HCT116 (cell line): Measurements from ENCODE around the gene PLB1. TPM values are rescaled to one million over a fixed set of nuclear protein-coding genes. Genes with fewer than 3 reads are reported as not detected.

ENCODE experiments used
- ATAC-seq: fragments of 200-7000 bp; cut with Tn5 transposase; 2 replicates; pipeline ENCODE4 v1.9.1; 2020; ENCODE audit warnings: mild to moderate bottlenecking, moderate library complexity
- BruUV-seq: library from RNA; stranded (reverse); fragments of 400-500 nt; replicated peaks from 2 replicates; lab custom pipeline; 2021; lab: Mats Ljungman, UMichigan
- CTCF ChIA-PET: fragments of 300-600 bp; sonication (Branson Sonifier 250); formaldehyde crosslinking; loops from one replicate; lab custom pipeline; 2021; ENCODE audit warnings: antibody characterized with exemption; lab: Charles Lee
- POLR2A ChIA-PET: fragments of 300-600, 350-600 bp; sonication (Branson Sonifier 250); formaldehyde crosslinking; loops from one replicate; lab custom pipeline; 2021; ENCODE audit warnings: antibody characterized with exemption; lab: Charles Lee
- RAD21 ChIA-PET, 2 experiments: fragments of 300-600 bp; sonication (Branson Sonifier 250); formaldehyde crosslinking; loops; one replicate each; lab custom pipeline; 2023; ENCODE audit warnings: low total read pairs in 2 of 2; ENCODE audit not compliant: uncharacterized antibody in 2 of 2, unreplicated experiment in 2 of 2, low non-redundant PET in 1 of 2; lab: Charles Lee
- DNase-seq: peaks from one replicate; pipeline ENCODE4 v3.0.0-alpha.2; 2010; ENCODE audit warnings: low read depth, low spot score
- H2AFZ ChIP-seq: fragments of 200-600 bp; shearing (Covaris generic), sonication (generic); 2 replicates; pipeline ENCODE4 v1.6.1; 2017; ENCODE audit warnings: low read depth, mixed run types, mixed read lengths, antibody characterized with exemption, low read length; ENCODE audit not compliant: poor library complexity, severe bottlenecking
- H3K27ac ChIP-seq: 2 replicates; pipeline ENCODE4 v1.5.1; 2012; ENCODE audit warnings: low read depth, low read length
- H3K27me3 ChIP-seq: fragments of 200-600 bp; sonication (generic); 2 replicates; pipeline ENCODE4 v1.6.1; 2016; ENCODE audit warnings: mixed run types, low read length, mixed read lengths; ENCODE audit not compliant: insufficient read depth
- H3K36me3 ChIP-seq, 2 experiments: fragments of 200-500 bp in 1 of 2; fragments of 200-600 bp in 1 of 2; sonication (Bioruptor generic) in 1 of 2; sonication (generic) in 1 of 2; 2 replicates each; pipeline versions ENCODE4 v1.5.1 to v1.6.1; 2014 to 2016; ENCODE audit warnings: low read length in 2 of 2, inconsistent platforms in 1 of 2, mixed read lengths in 1 of 2, mixed run types in 1 of 2; ENCODE audit not compliant: insufficient read depth in 2 of 2, control insufficient read depth in 1 of 2
- H3K4me1 ChIP-seq, 2 experiments: fragments of 200-600 bp in 1 of 2; sonication (generic) in 1 of 2; 2 replicates each; pipeline versions ENCODE4 v1.5.1 to v1.6.1; 2012 to 2017; ENCODE audit warnings: low read length in 2 of 2, inconsistent platforms in 1 of 2, mild to moderate bottlenecking in 1 of 2, mixed read lengths in 1 of 2, mixed run types in 1 of 2, moderate library complexity in 1 of 2; ENCODE audit not compliant: insufficient read depth in 2 of 2, control insufficient read depth in 1 of 2
- H3K4me2 ChIP-seq: fragments of 200-600 bp; sonication (generic); 2 replicates; pipeline ENCODE4 v1.6.1; 2017; ENCODE audit warnings: mixed run types, low read length, mixed read lengths
- H3K4me3 ChIP-seq, 2 experiments: fragments of 200-600 bp in 1 of 2; sonication (generic) in 1 of 2; replicated peaks in 1 of 2; 2 replicates each; pipeline ENCODE4 v1.5.1; 2011 to 2016; ENCODE audit warnings: low read length in 2 of 2, control low read depth in 1 of 2, low read depth in 1 of 2, mild to moderate bottlenecking in 1 of 2, mixed read lengths in 1 of 2, mixed run types in 1 of 2
- H3K79me2 ChIP-seq: fragments of 200-600 bp; sonication (generic); 2 replicates; pipeline ENCODE4 v1.6.1; 2017; ENCODE audit warnings: mild to moderate bottlenecking, mixed run types, low read length, moderate library complexity, mixed read lengths; ENCODE audit not compliant: insufficient read depth
- H3K9ac ChIP-seq: fragments of 200-600 bp; sonication (generic); 2 replicates; pipeline ENCODE4 v1.6.1; 2016; ENCODE audit warnings: low read length, mixed read lengths
- H3K9me2 ChIP-seq: fragments of 200-600 bp; sonication (generic), shearing (Covaris generic); 2 replicates; pipeline ENCODE4 v1.6.1; 2017; ENCODE audit warnings: mixed run types, mild to moderate bottlenecking, moderate library complexity; ENCODE audit not compliant: insufficient read depth
- H3K9me3 ChIP-seq, 2 experiments: fragments of 200-500 bp in 1 of 2; fragments of 200-600 bp in 1 of 2; sonication (Bioruptor generic) in 1 of 2; sonication (generic) in 1 of 2; 2 replicates each; pipeline ENCODE4 v1.6.1; 2014 to 2017; ENCODE audit warnings: low read length in 2 of 2, mixed read lengths in 2 of 2, inconsistent platforms in 1 of 2, low read depth in 1 of 2, mild to moderate bottlenecking in 1 of 2, mixed run types in 1 of 2, moderate library complexity in 1 of 2; ENCODE audit not compliant: control insufficient read depth in 1 of 2, insufficient read depth in 1 of 2
- H4K20me1 ChIP-seq: fragments of 200-600 bp; sonication (generic), shearing (Covaris generic); 2 replicates; pipeline ENCODE4 v1.6.1; 2017; ENCODE audit warnings: mixed run types, mild to moderate bottlenecking, moderate library complexity; ENCODE audit not compliant: insufficient read depth
- ATF3 ChIP-seq: IDR thresholded peaks from 2 replicates; pipeline ENCODE4 v1.6.1; 2012
- CEBPB ChIP-seq: IDR thresholded peaks from 2 replicates; pipeline ENCODE4 v1.6.1; 2012; ENCODE audit warnings: low read depth
- CTCF ChIP-seq, 3 experiments: fragments of 200-600 bp in 1 of 3; sonication (generic) in 1 of 3; IDR thresholded peaks in 2 of 3; conservative IDR thresholded peaks in 1 of 3; 2 replicates each; pipeline ENCODE4 v1.5.1; 2012 to 2017; ENCODE audit warnings: low read depth in 2 of 3, low read length in 2 of 3, antibody characterized with exemption in 1 of 3, borderline replicate concordance in 1 of 3, control low read depth in 1 of 3, mild to moderate bottlenecking in 1 of 3, mixed read lengths in 1 of 3, mixed run types in 1 of 3, moderate library complexity in 1 of 3; ENCODE audit not compliant: insufficient read depth in 1 of 3
- FOSL1 ChIP-seq: IDR thresholded peaks from 2 replicates; pipeline ENCODE4 v1.6.1; 2012; ENCODE audit warnings: low read depth
- POLR2A ChIP-seq: IDR thresholded peaks from 2 replicates; pipeline ENCODE4 v1.7.0; 2011; ENCODE audit warnings: borderline replicate concordance; ENCODE audit not compliant: insufficient read depth, insufficient read length; ENCODE audit errors: extremely low read depth
- POLR2AphosphoS5 ChIP-seq: IDR thresholded peaks from 2 replicates; pipeline ENCODE4 v1.6.1; 2011; ENCODE audit warnings: mild to moderate bottlenecking, low read depth, low read length, moderate library complexity
- RAD21 ChIP-seq: IDR thresholded peaks from 2 replicates; pipeline ENCODE4 v1.6.1; 2012; ENCODE audit warnings: low read depth, mild to moderate bottlenecking
- REST ChIP-seq: IDR thresholded peaks from 2 replicates; pipeline ENCODE4 v1.6.1; 2012; ENCODE audit warnings: low read depth
- SP1 ChIP-seq: IDR thresholded peaks from 2 replicates; pipeline ENCODE4 v1.6.1; 2012; ENCODE audit warnings: low read depth
- SRF ChIP-seq: IDR thresholded peaks from 2 replicates; pipeline ENCODE4 v1.6.1; 2012; ENCODE audit warnings: low read depth
- TCF7L2 ChIP-seq: IDR thresholded peaks from 2 replicates; pipeline ENCODE4 v1.7.0; 2011; ENCODE audit warnings: borderline replicate concordance, inconsistent platforms; ENCODE audit not compliant: insufficient read depth, insufficient read length; ENCODE audit errors: extremely low read depth
- ZFX ChIP-seq: fragments of 450-650 bp; IDR thresholded peaks from 2 replicates; pipeline ENCODE4 v1.6.1; 2017
- ZNF274 ChIP-seq: fragments of 200-500 bp; sonication (Bioruptor generic); IDR thresholded peaks from 2 replicates; pipeline ENCODE4 v1.6.1; 2014; ENCODE audit warnings: mild to moderate bottlenecking, low read depth, low read length, inconsistent platforms
- intact Hi-C: fragments of 100-400 bp; cut with micrococcal nuclease; formaldehyde crosslinking; loops from 2 replicates; pipeline ENCODE4 v1.10.0; 2022
- total RNA-seq: library from RNA; stranded (reverse); gene quantifications from one replicate; pipeline ENCODE4 v1.2.1, GENCODE V29; 2021; ENCODE audit not compliant: unreplicated experiment

Gene PLB1
- total RNA-seq, 1 experiment from 2014 or later = 0.49 TPM

GRCh38 chr2:28578774-28579173 is 82.9 kb downstream of the PLB1 start:
- Histone ChIP-seq H3K9me3 (no peaks in the 10 kb centered on the region), H2AFZ (no peak overlapping the region), H3K27ac (no peak overlapping the region), H3K27me3 (no peaks in the 10 kb centered on the region), H3K9me2 (no peaks in the 10 kb centered on the region), H3K36me3 (no peaks in the 10 kb centered on the region), H3K4me2 (no peak overlapping the region), H3K4me1 (peaks cover 5 to 21% of the 10 kb centered on the region in 2 experiments), H3K4me3 (no peak overlapping the region), H3K79me2 (no peaks in the 10 kb centered on the region), H3K9ac (no peak overlapping the region), H4K20me1 (no peaks in the 10 kb centered on the region)
- DNase-seq (no peak), ATAC-seq (no peak)
- no TSS peak for BruUV-seq
- ChIA-PET RAD21 (no interaction called here), POLR2A (no interaction called here), CTCF (interaction anchor here (3.4 kb wide), 1 partner anchor 16 kb away, joined by 18 read pairs; no protein-coding TSS in a partner anchor)
- no peak for TF ChIP-seq CTCF (IDR thresholded peaks at IDR 0.05 in 2 of 3, conservative IDR thresholded peaks at IDR 0.05 in 1 of 3; ENCODE audit: borderline replicate concordance in 1 of 3, insufficient read depth in 1 of 3, low read depth in 2 of 3, low read length in 2 of 3)
- TF ChIP-seq ZNF274 = no peak
- TF ChIP-seq CEBPB = no peak
- no peak for TF ChIP-seq TCF7L2
- intact Hi-C loops = no loop called here

GRCh38 chr2:28579606-28580005 is 83.7 kb downstream of the PLB1 start:
- H3K79me2 ChIP-seq = no peaks in the 10 kb centered on the region
- no peaks in the 10 kb centered on the region for H3K36me3 ChIP-seq
- no peak overlapping the region for H3K4me3 ChIP-seq
- ChIA-PET CTCF (interaction anchor here (3.4 kb wide), 1 partner anchor 15 kb away, joined by 18 read pairs; no protein-coding TSS in a partner anchor), POLR2A (no interaction called here), RAD21 (no interaction called here)
- no peaks in the 10 kb centered on the region for H4K20me1 ChIP-seq
- intact Hi-C loops = no loop called here
- DNase-seq (no peak), ATAC-seq (no peak)
- H3K27me3 ChIP-seq = no peaks in the 10 kb centered on the region
- no peak overlapping the region for H3K9ac ChIP-seq
- H3K9me2 ChIP-seq = no peaks in the 10 kb centered on the region
- no peak overlapping the region for H3K27ac ChIP-seq
- no peak overlapping the region for H3K4me2 ChIP-seq
- TF ChIP-seq FOSL1 = no peak
- TF ChIP-seq TCF7L2 = no peak
- TF ChIP-seq ZFX = no peak
- no peak for TF ChIP-seq ATF3
- no peak for TF ChIP-seq RAD21
- TF ChIP-seq SP1 = no peak
- no peak for TF ChIP-seq SRF
- no peak for TF ChIP-seq POLR2A
- TF ChIP-seq REST = no peak
- no peak for TF ChIP-seq POLR2AphosphoS5
- H3K4me1 ChIP-seq = peaks cover 13 to 29% of the 10 kb centered on the region in 2 experiments
- no peaks in the 10 kb centered on the region for H3K9me3 ChIP-seq
- BruUV-seq = no TSS peak
- no peak overlapping the region for H2AFZ ChIP-seq
